Measurements from ENCODE around the gene MCC. TPM values are rescaled to one million over a fixed set of nuclear protein-coding genes. Genes with fewer than 3 reads are reported as not detected.

Gene MCC
- total and polyA plus RNA-seq, 2 donors from 2014 or later: 2.4 to 20.6 TPM

DNA sequence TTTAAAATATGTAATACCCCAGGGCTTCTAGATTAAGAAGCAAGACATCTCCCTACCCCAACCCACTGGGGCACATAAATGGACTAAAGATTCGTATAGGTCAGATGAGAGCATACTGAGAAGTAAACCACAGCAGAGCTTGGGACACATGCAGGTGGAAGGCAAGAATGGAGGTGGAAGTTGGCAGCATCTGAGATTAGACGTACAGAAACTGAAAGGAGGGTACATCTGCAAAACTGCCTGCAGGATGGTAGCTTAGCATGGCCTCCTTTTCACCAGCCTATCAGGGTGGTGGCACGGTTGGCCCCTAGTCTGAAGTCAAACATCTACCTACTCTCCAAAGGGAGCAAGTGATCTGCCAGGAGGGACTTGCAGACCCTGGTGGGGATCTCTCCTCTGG is 235.2 kb downstream of the MCC start:
- no peak overlapping the region for H3K4me3 ChIP-seq (ENCODE audit: low read length in 3 of 3)

DNA sequence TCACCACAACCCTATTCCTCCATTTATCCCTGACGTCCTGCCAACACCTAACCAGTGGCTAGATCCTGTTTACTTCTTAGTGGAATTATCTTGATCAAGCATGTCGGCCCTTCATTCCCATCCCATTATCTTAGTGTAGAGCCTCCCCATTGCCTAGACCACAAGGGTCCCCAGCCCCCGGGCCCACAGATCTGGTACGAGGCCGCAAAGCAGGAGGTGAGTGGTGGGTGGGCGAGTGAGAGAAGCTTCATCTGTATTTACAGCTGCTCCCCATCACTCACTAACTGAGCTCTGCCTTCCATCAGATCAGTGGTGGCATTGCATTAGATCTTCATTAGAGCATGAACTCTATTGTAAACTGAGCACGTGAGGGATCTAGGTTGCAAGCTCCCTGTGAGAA is 236.2 kb downstream of the MCC start:
- no peak for DNase-seq
- intact Hi-C loops (cut with DNase I): no loop called here
- Histone ChIP-seq H3K27ac (ENCODE audit: low read depth in 2 of 2, low read length in 2 of 2) (no peak overlapping the region), H3K36me3 (ENCODE audit: control insufficient read depth in 2 of 3, insufficient read depth in 3 of 3, low read length in 3 of 3) (no peaks in the 10 kb centered on the region), H3K4me1 (ENCODE audit: control insufficient read depth in 2 of 3, insufficient read depth in 2 of 3, low read depth in 1 of 3, low read length in 3 of 3) (peaks cover 3 to 16% (median 7%) of the 10 kb centered on the region in 3 donors), H3K9me3 (ENCODE audit: control insufficient read depth in 2 of 3, insufficient read depth in 1 of 3, low read length in 3 of 3) (no peaks in the 10 kb centered on the region), H3K27me3 (ENCODE audit: control insufficient read depth, insufficient read depth, low read length) (no peaks in the 10 kb centered on the region), H3K9ac (ENCODE audit: low read length in 3 of 3) (no peak overlapping the region), H3K4me3 (ENCODE audit: low read length in 3 of 3) (no peak overlapping the region)
- no peak for FAIRE-seq
- TF ChIP-seq, protein P1, sequence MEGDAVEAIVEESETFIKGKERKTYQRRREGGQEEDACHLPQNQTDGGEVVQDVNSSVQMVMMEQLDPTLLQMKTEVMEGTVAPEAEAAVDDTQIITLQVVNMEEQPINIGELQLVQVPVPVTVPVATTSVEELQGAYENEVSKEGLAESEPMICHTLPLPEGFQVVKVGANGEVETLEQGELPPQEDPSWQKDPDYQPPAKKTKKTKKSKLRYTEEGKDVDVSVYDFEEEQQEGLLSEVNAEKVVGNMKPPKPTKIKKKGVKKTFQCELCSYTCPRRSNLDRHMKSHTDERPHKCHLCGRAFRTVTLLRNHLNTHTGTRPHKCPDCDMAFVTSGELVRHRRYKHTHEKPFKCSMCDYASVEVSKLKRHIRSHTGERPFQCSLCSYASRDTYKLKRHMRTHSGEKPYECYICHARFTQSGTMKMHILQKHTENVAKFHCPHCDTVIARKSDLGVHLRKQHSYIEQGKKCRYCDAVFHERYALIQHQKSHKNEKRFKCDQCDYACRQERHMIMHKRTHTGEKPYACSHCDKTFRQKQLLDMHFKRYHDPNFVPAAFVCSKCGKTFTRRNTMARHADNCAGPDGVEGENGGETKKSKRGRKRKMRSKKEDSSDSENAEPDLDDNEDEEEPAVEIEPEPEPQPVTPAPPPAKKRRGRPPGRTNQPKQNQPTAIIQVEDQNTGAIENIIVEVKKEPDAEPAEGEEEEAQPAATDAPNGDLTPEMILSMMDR (IDR thresholded peaks at IDR 0.05; ENCODE audit: borderline replicate concordance, extremely low read depth, insufficient read depth): no peak

More for the DNA sequence above, 235.2 kb downstream of the MCC start:
- TF ChIP-seq, protein P1 (IDR thresholded peaks at IDR 0.05; ENCODE audit: borderline replicate concordance, extremely low read depth, insufficient read depth): no peak
- Histone ChIP-seq H3K27ac (ENCODE audit: low read depth in 2 of 2, low read length in 2 of 2) (no peak overlapping the region), H3K4me1 (ENCODE audit: control insufficient read depth in 2 of 3, insufficient read depth in 2 of 3, low read depth in 1 of 3, low read length in 3 of 3) (peaks cover 3 to 14% (median 7%) of the 10 kb centered on the region in 3 donors), H3K9ac (ENCODE audit: low read length in 3 of 3) (no peak overlapping the region), H3K27me3 (ENCODE audit: control insufficient read depth, insufficient read depth, low read length) (no peaks in the 10 kb centered on the region), H3K9me3 (ENCODE audit: control insufficient read depth in 2 of 3, insufficient read depth in 1 of 3, low read length in 3 of 3) (no peaks in the 10 kb centered on the region), H3K36me3 (ENCODE audit: control insufficient read depth in 2 of 3, insufficient read depth in 3 of 3, low read length in 3 of 3) (no peaks in the 10 kb centered on the region)
- intact Hi-C loops (cut with DNase I): no loop called here
- FAIRE-seq (no peak), DNase-seq (no peak)

DNA sequence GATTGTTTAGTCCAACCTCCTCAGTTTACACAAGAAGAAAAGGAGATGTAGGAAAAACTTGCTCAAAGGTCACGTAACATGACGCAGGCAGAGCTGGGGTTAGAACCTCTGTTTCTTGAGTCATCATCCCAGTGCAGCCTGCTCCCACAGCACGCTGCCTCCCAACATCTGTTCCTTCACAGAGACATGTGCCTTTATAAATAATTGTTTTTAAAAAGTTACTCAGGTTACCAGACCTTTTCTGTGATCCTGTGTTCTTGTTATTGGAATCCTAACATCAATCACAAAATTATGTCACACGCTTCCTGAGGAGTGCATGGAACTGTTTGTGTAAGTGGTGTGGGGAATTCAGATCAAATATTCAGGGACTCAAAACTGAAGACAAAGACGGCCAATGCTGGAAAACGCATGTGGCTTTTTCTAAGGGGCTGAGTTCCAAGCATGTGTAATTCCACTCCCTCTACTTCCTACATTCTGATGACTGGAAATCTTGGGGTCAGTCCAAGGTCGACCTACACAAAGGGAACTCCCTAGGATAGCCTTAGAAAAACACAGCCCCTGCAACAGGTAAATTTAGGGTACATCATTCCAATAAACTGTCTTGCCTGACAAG is 237.8 kb downstream of the MCC start:
- Histone ChIP-seq H3K36me3 (ENCODE audit: control insufficient read depth in 2 of 3, insufficient read depth in 3 of 3, low read length in 3 of 3) (no peaks in the 10 kb centered on the region), H3K27me3 (ENCODE audit: control insufficient read depth, insufficient read depth, low read length) (no peaks in the 10 kb centered on the region), H3K9ac (ENCODE audit: low read length in 3 of 3) (no peak overlapping the region), H3K9me3 (ENCODE audit: control insufficient read depth in 2 of 3, insufficient read depth in 1 of 3, low read length in 3 of 3) (no peaks in the 10 kb centered on the region), H3K4me1 (ENCODE audit: control insufficient read depth in 2 of 3, insufficient read depth in 2 of 3, low read depth in 1 of 3, low read length in 3 of 3) (peaks cover 3 to 20% (median 7%) of the 10 kb centered on the region in 3 donors), H3K27ac (ENCODE audit: low read depth in 2 of 2, low read length in 2 of 2) (peak overlapping the region in 1 of 2 donors; percentile 0), H3K4me3 (ENCODE audit: low read length in 3 of 3) (no peak overlapping the region)
- FAIRE-seq: no peak
- peak; percentile 43 to 87 (median 80) for DNase-seq
- intact Hi-C loops (cut with DNase I): no loop called here
- TF ChIP-seq, protein P1 (IDR thresholded peaks at IDR 0.05; ENCODE audit: borderline replicate concordance, extremely low read depth, insufficient read depth): no peak

Data from kidney (tissue), 14 donors.